Measurements from ENCODE around the gene B4GALT6.

DNA sequence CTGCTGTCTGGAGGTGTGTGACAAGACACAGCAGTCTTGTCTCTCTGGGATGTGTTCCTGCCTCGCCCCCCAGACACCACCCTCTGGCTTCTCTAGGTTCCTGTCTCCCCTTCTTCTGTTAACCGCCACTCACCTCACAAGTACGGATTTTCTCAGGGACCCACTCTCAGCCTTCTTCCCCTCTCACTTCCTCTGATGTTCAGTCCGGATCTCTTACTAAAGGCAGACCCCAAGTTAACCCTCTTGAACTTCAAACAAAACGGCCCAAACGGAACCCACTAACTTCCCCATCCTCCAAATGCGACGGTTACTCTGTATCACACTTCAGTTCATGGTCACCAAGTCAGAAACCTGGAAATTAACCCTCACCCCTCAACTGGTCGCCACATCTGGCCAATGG is 32.0 kb downstream of the B4GALT6 start:
- no peak for TF ChIP-seq POLR2A (IDR thresholded peaks at IDR 0.05)
- TF ChIP-seq, protein P1, sequence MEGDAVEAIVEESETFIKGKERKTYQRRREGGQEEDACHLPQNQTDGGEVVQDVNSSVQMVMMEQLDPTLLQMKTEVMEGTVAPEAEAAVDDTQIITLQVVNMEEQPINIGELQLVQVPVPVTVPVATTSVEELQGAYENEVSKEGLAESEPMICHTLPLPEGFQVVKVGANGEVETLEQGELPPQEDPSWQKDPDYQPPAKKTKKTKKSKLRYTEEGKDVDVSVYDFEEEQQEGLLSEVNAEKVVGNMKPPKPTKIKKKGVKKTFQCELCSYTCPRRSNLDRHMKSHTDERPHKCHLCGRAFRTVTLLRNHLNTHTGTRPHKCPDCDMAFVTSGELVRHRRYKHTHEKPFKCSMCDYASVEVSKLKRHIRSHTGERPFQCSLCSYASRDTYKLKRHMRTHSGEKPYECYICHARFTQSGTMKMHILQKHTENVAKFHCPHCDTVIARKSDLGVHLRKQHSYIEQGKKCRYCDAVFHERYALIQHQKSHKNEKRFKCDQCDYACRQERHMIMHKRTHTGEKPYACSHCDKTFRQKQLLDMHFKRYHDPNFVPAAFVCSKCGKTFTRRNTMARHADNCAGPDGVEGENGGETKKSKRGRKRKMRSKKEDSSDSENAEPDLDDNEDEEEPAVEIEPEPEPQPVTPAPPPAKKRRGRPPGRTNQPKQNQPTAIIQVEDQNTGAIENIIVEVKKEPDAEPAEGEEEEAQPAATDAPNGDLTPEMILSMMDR (IDR thresholded peaks at IDR 0.05), result no peak
